Hematopoietic multipotent progenitor cell treated with erythropoietin and hydrocortisone succinate and interleukin-3 and kit ligand, for 6 days (in vitro differentiated cells): ENCODE data around the gene SYNE2.

Experiments
- DNase-seq: peaks from one replicate; pipeline ENCODE4 v3.0.0-alpha.2; 2015

SYNE2 gene

GRCh38 chr14:64272019-64272418 lies 419.2 kb downstream of the SYNE2 start:
- DNase-seq: no peak
